Uterus (tissue), 2 donors: ENCODE results near the gene CHD5.

ENCODE experiments used
- POLR2A ChIP-seq, 2 donors: fragments of 450-650 bp; IDR thresholded peaks; one replicate each; pipeline ENCODE4 v1.6.1; 2016; ENCODE audit warnings: antibody characterized with exemption in 2 of 2, mild to moderate bottlenecking in 1 of 2, moderate library complexity in 1 of 2
- TF ChIP-seq, protein P1 (sequence below), 4 experiments: fragments of 200-600 bp in 2 of 4; fragments of 450-650 bp in 2 of 4; sonication (generic) in 2 of 4; IDR thresholded peaks; one replicate each; pipeline ENCODE4 v1.5.1; 2016 to 2019; ENCODE audit warnings: antibody characterized with exemption in 4 of 4, mild to moderate bottlenecking in 2 of 4, moderate library complexity in 1 of 4

GRCh38 chr1:6223617-6224016 is 43.5 kb upstream of the CHD5 start:
- TF ChIP-seq, protein P1, sequence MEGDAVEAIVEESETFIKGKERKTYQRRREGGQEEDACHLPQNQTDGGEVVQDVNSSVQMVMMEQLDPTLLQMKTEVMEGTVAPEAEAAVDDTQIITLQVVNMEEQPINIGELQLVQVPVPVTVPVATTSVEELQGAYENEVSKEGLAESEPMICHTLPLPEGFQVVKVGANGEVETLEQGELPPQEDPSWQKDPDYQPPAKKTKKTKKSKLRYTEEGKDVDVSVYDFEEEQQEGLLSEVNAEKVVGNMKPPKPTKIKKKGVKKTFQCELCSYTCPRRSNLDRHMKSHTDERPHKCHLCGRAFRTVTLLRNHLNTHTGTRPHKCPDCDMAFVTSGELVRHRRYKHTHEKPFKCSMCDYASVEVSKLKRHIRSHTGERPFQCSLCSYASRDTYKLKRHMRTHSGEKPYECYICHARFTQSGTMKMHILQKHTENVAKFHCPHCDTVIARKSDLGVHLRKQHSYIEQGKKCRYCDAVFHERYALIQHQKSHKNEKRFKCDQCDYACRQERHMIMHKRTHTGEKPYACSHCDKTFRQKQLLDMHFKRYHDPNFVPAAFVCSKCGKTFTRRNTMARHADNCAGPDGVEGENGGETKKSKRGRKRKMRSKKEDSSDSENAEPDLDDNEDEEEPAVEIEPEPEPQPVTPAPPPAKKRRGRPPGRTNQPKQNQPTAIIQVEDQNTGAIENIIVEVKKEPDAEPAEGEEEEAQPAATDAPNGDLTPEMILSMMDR (IDR thresholded peaks at IDR 0.05): no peak
- TF ChIP-seq POLR2A (IDR thresholded peaks at IDR 0.05): no peak
